ENCODE data around the gene DOCK4.

The DOCK4 gene

DNA sequence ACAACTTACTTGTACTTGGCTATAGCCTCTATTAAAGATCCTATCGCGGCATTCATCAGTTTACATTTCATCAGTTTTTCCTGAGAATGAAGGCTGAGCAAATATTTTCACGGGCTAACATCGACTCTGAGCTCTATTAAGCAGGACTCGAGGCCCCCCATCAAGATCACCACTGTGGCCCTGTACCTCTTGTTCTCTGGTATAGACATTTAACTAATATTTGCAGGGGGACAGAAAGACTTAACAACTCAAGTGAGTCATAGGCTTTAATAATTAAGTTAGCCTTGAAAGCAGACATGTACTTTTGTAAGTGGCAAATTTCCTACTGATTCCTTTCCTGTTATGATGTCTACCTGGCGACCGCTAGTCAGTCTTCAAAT, 45.4 kb downstream of the DOCK4 start:
- H3K27ac ChIP-seq (ENCODE audit: poor library complexity, severe bottlenecking), result peak overlapping the region; percentile 38
- no peak for DNase-seq (ENCODE audit: low spot score)

DNA sequence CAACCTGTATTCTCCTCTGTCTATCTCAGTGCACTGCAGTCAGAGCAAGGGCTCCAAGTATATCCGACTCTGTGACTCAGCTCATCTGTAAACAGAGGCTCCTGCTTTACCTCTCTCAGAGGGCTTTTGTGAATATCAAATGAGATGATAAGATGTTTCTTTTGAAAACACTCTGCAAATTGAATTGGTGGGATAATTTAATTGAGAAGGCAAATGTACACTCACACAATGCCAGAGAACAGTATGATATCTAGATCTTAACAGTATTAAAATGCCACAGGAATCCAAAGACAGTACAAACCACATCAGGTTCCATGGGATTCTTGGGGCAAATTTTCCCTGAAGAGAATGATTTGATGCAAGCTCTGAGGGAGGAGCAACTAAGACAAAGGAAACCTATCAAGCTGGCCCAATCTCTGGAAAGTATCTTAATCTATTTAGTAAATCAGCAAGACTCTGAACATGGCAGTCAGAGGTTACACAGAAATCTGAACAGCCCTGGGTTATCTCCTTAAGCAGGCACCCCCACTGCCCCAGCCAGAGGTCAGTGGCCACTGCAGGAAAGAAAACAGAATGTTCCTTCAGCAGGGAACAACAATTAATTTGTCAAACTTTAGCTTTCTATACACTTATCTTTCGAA, 45.9 kb downstream of the DOCK4 start:
- Histone ChIP-seq H3K4me3 (ENCODE audit: severe bottlenecking) (no peak overlapping the region), H3K36me3 (ENCODE audit: low read depth) (peaks cover 3% of the 10 kb centered on the region; the same call in 1 of the 2 replicates), H3K4me1 (ENCODE audit: insufficient read depth, poor library complexity, severe bottlenecking) (peaks cover 26% of the 10 kb centered on the region), H3K27me3 (ENCODE audit: insufficient read depth, poor library complexity, severe bottlenecking) (no peaks in the 10 kb centered on the region), H3K9me3 (ENCODE audit: severe bottlenecking) (no peaks in the 10 kb centered on the region), H3K27ac (ENCODE audit: poor library complexity, severe bottlenecking) (peak overlapping the region; percentile 38)
- TF ChIP-seq, protein P1, sequence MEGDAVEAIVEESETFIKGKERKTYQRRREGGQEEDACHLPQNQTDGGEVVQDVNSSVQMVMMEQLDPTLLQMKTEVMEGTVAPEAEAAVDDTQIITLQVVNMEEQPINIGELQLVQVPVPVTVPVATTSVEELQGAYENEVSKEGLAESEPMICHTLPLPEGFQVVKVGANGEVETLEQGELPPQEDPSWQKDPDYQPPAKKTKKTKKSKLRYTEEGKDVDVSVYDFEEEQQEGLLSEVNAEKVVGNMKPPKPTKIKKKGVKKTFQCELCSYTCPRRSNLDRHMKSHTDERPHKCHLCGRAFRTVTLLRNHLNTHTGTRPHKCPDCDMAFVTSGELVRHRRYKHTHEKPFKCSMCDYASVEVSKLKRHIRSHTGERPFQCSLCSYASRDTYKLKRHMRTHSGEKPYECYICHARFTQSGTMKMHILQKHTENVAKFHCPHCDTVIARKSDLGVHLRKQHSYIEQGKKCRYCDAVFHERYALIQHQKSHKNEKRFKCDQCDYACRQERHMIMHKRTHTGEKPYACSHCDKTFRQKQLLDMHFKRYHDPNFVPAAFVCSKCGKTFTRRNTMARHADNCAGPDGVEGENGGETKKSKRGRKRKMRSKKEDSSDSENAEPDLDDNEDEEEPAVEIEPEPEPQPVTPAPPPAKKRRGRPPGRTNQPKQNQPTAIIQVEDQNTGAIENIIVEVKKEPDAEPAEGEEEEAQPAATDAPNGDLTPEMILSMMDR (IDR thresholded peaks at IDR 0.05; ENCODE audit: poor library complexity, severe bottlenecking), result no peak
- peak; percentile 89 for ATAC-seq (ENCODE audit: low read depth)
- no peak for DNase-seq (ENCODE audit: low spot score)

More for the DNA sequence above, 45.4 kb downstream of the DOCK4 start:
- Histone ChIP-seq H3K9me3 (ENCODE audit: severe bottlenecking) (no peaks in the 10 kb centered on the region), H3K27me3 (ENCODE audit: insufficient read depth, poor library complexity, severe bottlenecking) (no peaks in the 10 kb centered on the region), H3K4me3 (ENCODE audit: severe bottlenecking) (no peak overlapping the region), H3K36me3 (ENCODE audit: low read depth) (peaks cover 3% of the 10 kb centered on the region; the same call in 1 of the 2 replicates), H3K4me1 (ENCODE audit: insufficient read depth, poor library complexity, severe bottlenecking) (peaks cover 26% of the 10 kb centered on the region)
- TF ChIP-seq, protein P1 (IDR thresholded peaks at IDR 0.05; ENCODE audit: poor library complexity, severe bottlenecking), result no peak
- no peak for ATAC-seq (ENCODE audit: low read depth)

DNA sequence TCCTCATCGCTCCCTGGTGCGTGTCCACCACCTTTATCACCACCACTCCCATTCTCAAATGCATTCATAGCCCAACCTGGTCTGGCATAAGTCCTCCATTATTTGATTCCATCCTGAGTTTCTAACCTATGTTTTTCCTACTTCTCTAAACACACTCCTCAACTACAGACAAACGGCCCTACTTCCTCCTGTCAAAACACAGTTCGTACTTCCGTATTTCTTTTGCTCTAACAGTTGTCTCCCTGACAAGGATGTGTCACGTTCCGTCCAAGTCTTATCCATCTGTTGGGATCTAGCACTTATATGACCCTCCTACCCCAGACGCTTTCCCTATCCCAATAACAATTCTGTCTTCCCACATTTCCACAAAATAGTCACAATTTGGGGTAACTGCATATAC, 46.8 kb downstream of the DOCK4 start:
- H3K4me1 ChIP-seq (ENCODE audit: insufficient read depth, poor library complexity, severe bottlenecking), result peaks cover 26% of the 10 kb centered on the region
- no peak for DNase-seq (ENCODE audit: low spot score)
- TF ChIP-seq, protein P1 (IDR thresholded peaks at IDR 0.05; ENCODE audit: poor library complexity, severe bottlenecking), result no peak

DNA sequence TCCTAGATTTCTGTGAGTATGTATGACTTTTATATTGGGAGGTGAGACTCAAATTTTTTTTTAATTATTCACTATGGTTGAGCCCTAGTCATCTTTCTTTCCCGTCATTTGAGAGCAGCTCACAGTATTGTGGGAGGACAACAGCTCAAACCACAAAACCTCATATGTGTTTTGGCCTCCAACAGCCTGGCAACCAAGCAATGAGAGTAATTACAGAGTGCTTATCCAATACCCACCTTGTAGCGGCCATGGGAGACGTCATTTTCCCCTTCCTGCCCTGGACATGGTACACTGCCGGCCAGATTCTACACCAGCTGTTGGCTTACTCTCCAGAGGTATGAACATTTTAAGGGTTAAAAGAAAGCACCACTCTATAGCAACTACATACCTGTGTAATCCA, 49.1 kb downstream of the DOCK4 start:
- no peak for DNase-seq (ENCODE audit: low spot score)
- Histone ChIP-seq H3K36me3 (ENCODE audit: low read depth) (peaks cover 3% of the 10 kb centered on the region; the same call in 1 of the 2 replicates), H3K9me3 (ENCODE audit: severe bottlenecking) (no peaks in the 10 kb centered on the region), H3K27me3 (ENCODE audit: insufficient read depth, poor library complexity, severe bottlenecking) (no peaks in the 10 kb centered on the region), H3K27ac (ENCODE audit: poor library complexity, severe bottlenecking) (no peak overlapping the region), H3K4me3 (ENCODE audit: severe bottlenecking) (no peak overlapping the region), H3K4me1 (ENCODE audit: insufficient read depth, poor library complexity, severe bottlenecking) (peaks cover 16% of the 10 kb centered on the region)
- TF ChIP-seq, protein P1 (IDR thresholded peaks at IDR 0.05; ENCODE audit: poor library complexity, severe bottlenecking), result no peak
- no peak; the same call in 2 of the 3 replicates for ATAC-seq (ENCODE audit: low read depth)

More for the DNA sequence above, 46.8 kb downstream of the DOCK4 start:
- peaks cover 3% of the 10 kb centered on the region; the same call in 1 of the 2 replicates for H3K36me3 ChIP-seq (ENCODE audit: low read depth)
- ATAC-seq (ENCODE audit: low read depth), result no peak
- no peaks in the 10 kb centered on the region for H3K9me3 ChIP-seq (ENCODE audit: severe bottlenecking)
- H3K27me3 ChIP-seq (ENCODE audit: insufficient read depth, poor library complexity, severe bottlenecking), result no peaks in the 10 kb centered on the region
- no peak overlapping the region for H3K4me3 ChIP-seq (ENCODE audit: severe bottlenecking)
- H3K27ac ChIP-seq (ENCODE audit: poor library complexity, severe bottlenecking), result no peak overlapping the region

DNA sequence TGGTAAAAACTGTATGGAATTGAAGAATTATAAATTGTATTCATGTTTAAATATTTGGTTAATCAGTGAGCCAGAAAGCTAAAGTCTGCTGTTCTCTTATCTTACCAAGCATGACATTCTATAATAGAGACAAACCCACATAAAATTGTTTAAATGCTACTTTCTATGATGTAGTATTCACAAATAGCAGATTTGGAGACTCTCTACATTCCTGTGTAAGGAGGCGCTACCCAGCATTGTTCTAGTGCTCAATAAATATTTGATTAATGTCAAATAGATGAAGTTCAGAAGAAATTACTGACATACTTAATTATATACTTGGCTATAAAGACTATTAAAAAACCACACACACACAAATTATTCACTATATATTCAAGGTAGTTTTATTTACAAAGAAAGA, 49.8 kb downstream of the DOCK4 start:
- TF ChIP-seq, protein P1 (IDR thresholded peaks at IDR 0.05; ENCODE audit: poor library complexity, severe bottlenecking), result no peak
- peaks cover 12% of the 10 kb centered on the region for H3K4me1 ChIP-seq (ENCODE audit: insufficient read depth, poor library complexity, severe bottlenecking)
- H3K9me3 ChIP-seq (ENCODE audit: severe bottlenecking), result no peaks in the 10 kb centered on the region
- H3K36me3 ChIP-seq (ENCODE audit: low read depth), result peaks cover 3% of the 10 kb centered on the region; the same call in 1 of the 2 replicates
- H3K27ac ChIP-seq (ENCODE audit: poor library complexity, severe bottlenecking), result no peak overlapping the region
- ATAC-seq (ENCODE audit: low read depth) (no peak), DNase-seq (ENCODE audit: low spot score) (no peak)
- no peak overlapping the region for H3K4me3 ChIP-seq (ENCODE audit: severe bottlenecking)
- H3K27me3 ChIP-seq (ENCODE audit: insufficient read depth, poor library complexity, severe bottlenecking), result no peaks in the 10 kb centered on the region

All from RWPE2 (cell line).